SK-N-SH (cell line): Measurements from ENCODE around the gene SPAG9. TPM values are rescaled to one million over a fixed set of nuclear protein-coding genes. Genes with fewer than 3 reads are reported as not detected.

Experiments
- CTCF ChIA-PET: fragments of 300-600, 350-600 bp; formaldehyde crosslinking; extraction: SDS; loops from one replicate; lab custom pipeline; 2021; lab: Yijun Ruan, JAX
- POLR2A ChIA-PET: fragments of 350-600 bp; sonication (Branson Sonifier 250); formaldehyde crosslinking; extraction: SDS; loops from one replicate; lab custom pipeline; 2020; ENCODE audit warnings: antibody characterized with exemption, inconsistent platforms; lab: Yijun Ruan, JAX
- DNase-seq: peaks from one replicate; pipeline ENCODE4 v3.0.0; 2012
- H2AFZ ChIP-seq: fragments of 200-600 bp; sonication (generic); 2 replicates; pipeline ENCODE4 v1.8.1; 2016; ENCODE audit warnings: antibody characterized with exemption, mild to moderate bottlenecking, low read depth
- H3F3A ChIP-seq: fragments of 200-600 bp; sonication (generic); replicated peaks from 2 replicates; pipeline ENCODE3; 2016; ENCODE audit warnings: antibody characterized with exemption, mild to moderate bottlenecking; ENCODE audit not compliant: insufficient read depth
- H3K27ac ChIP-seq, 2 experiments: fragments of 200-500 bp in 1 of 2; fragments of 200-600 bp in 1 of 2; sonication (Bioruptor generic) in 1 of 2; sonication (generic), shearing (Covaris generic) in 1 of 2; 2 replicates each; pipeline versions ENCODE4 v1.5.1 to v1.6.1; 2014 to 2016; ENCODE audit warnings: low read depth in 2 of 2, inconsistent platforms in 1 of 2, low read length in 1 of 2, mild to moderate bottlenecking in 1 of 2, mixed read lengths in 1 of 2
- H3K27me3 ChIP-seq: fragments of 200-600 bp; sonication (generic), shearing (Covaris generic); 2 replicates; pipeline ENCODE4 v1.6.1; 2016; ENCODE audit warnings: mixed run types; ENCODE audit not compliant: insufficient read depth
- H3K36me3 ChIP-seq, 2 experiments: fragments of 200-500 bp in 1 of 2; fragments of 200-600 bp in 1 of 2; sonication (Bioruptor generic) in 1 of 2; sonication (generic) in 1 of 2; replicated peaks in 1 of 2; 2 replicates each; pipeline versions ENCODE3 to v1.5.1; 2014 to 2016; ENCODE audit warnings: low read length in 1 of 2, mild to moderate bottlenecking in 1 of 2; ENCODE audit not compliant: insufficient read depth in 2 of 2, control insufficient read depth in 1 of 2
- H3K4me1 ChIP-seq, 2 experiments: fragments of 200-500 bp in 1 of 2; fragments of 200-600 bp in 1 of 2; sonication (Bioruptor generic) in 1 of 2; sonication (generic), shearing (Covaris generic) in 1 of 2; 2 replicates each; pipeline versions ENCODE4 v1.5.1 to v1.6.1; 2014 to 2016; ENCODE audit warnings: low read depth in 1 of 2, low read length in 1 of 2, mixed run types in 1 of 2; ENCODE audit not compliant: insufficient read depth in 2 of 2, control insufficient read depth in 1 of 2
- H3K4me2 ChIP-seq: fragments of 200-600 bp; sonication (generic), shearing (Covaris generic); 2 replicates; pipeline ENCODE4 v1.6.1; 2017; ENCODE audit warnings: mixed run types
- H3K4me3 ChIP-seq, 2 experiments: fragments of 200-500 bp in 1 of 2; fragments of 200-600 bp in 1 of 2; sonication (Bioruptor generic) in 1 of 2; sonication (generic), shearing (Covaris generic) in 1 of 2; 2 replicates each; pipeline versions ENCODE4 v1.5.1 to v1.8.1; 2014 to 2016; ENCODE audit warnings: low read depth in 2 of 2, inconsistent platforms in 1 of 2, low read length in 1 of 2, mild to moderate bottlenecking in 1 of 2, mixed read lengths in 1 of 2, moderate library complexity in 1 of 2
- H3K79me2 ChIP-seq: fragments of 200-600 bp; sonication (generic); 2 replicates; pipeline ENCODE4 v1.8.1; 2017; ENCODE audit warnings: mild to moderate bottlenecking; ENCODE audit not compliant: insufficient read depth
- H3K9ac ChIP-seq: fragments of 200-600 bp; sonication (generic); 2 replicates; pipeline ENCODE4 v1.6.1; 2017; ENCODE audit warnings: mixed run types
- H3K9me2 ChIP-seq: fragments of 200-600 bp; sonication (generic); 2 replicates; pipeline ENCODE4 v1.6.1; 2017; ENCODE audit warnings: mixed run types
- H3K9me3 ChIP-seq: fragments of 200-600 bp; sonication (generic); 2 replicates; pipeline ENCODE4 v1.6.1; 2017; ENCODE audit warnings: mixed run types, mild to moderate bottlenecking, moderate library complexity
- H4K20me1 ChIP-seq: fragments of 200-600 bp; sonication (generic); 2 replicates; pipeline ENCODE4 v1.6.1; 2017; ENCODE audit warnings: mild to moderate bottlenecking, mixed run types; ENCODE audit not compliant: insufficient read depth
- CHD2 ChIP-seq: fragments of 150-350 bp; IDR thresholded peaks from 2 replicates; pipeline ENCODE4 v1.6.1; 2018; ENCODE audit warnings: low read length; ENCODE audit not compliant: partially characterized antibody
- FOSL2 ChIP-seq: IDR thresholded peaks from 2 replicates; pipeline ENCODE4 v1.4.0; 2012; ENCODE audit warnings: low read depth, mild to moderate bottlenecking, moderate library complexity, borderline replicate concordance
- FOXJ3 ChIP-seq: sonication (generic); formaldehyde crosslinking; IDR thresholded peaks from 2 replicates; pipeline ENCODE4 v1.5.1; 2020; ENCODE audit warnings: mild to moderate bottlenecking, missing genetic modification reagents
- FOXM1 ChIP-seq: IDR thresholded peaks from 2 replicates; pipeline ENCODE4 v1.4.0; 2012; ENCODE audit warnings: low read depth, mild to moderate bottlenecking
- GATA2 ChIP-seq: sonication (generic); formaldehyde crosslinking; IDR thresholded peaks from 2 replicates; pipeline ENCODE4 v1.5.0; 2020; ENCODE audit warnings: mild to moderate bottlenecking, missing genetic modification reagents
- NRF1 ChIP-seq: IDR thresholded peaks from 2 replicates; pipeline ENCODE4 v1.6.1; 2012; ENCODE audit warnings: low read depth, mild to moderate bottlenecking, low read length
- POLR2AphosphoS5 ChIP-seq: IDR thresholded peaks from 2 replicates; pipeline ENCODE4 v1.6.1; 2012; ENCODE audit warnings: low read depth, low read length
- RCOR1 ChIP-seq: fragments of 150-350 bp; IDR thresholded peaks from 2 replicates; pipeline ENCODE4 v1.6.1; 2017; ENCODE audit warnings: antibody characterized with exemption, low read length
- RFX5 ChIP-seq: IDR thresholded peaks from 2 replicates; pipeline ENCODE4 v1.6.1; 2012; ENCODE audit warnings: mild to moderate bottlenecking, improper control_type of control experiment, low read length
- SMC3 ChIP-seq: IDR thresholded peaks from 2 replicates; pipeline ENCODE4 v1.6.1; 2012; ENCODE audit warnings: low read depth, low read length, improper control_type of control experiment
- TAF1 ChIP-seq: IDR thresholded peaks from 2 replicates; pipeline ENCODE4 v1.6.1; 2012; ENCODE audit warnings: low read depth, mild to moderate bottlenecking, low read length, moderate library complexity, borderline replicate concordance
- WGBS: methylation state at CpG from one replicate; pipeline ENCODE4 v1.1.6; 2017; ENCODE audit warnings: low lambda C conversion rate; 5-methylcytosine and 5-hydroxymethylcytosine counted together
- polyA plus RNA-seq, 3 experiments: library from polyadenylated mRNA; depleted of rRNA; stranded (reverse); fragments of >200 nt; gene quantifications; 2 replicates each; pipeline ENCODE4 v1.2.3, GENCODE V29; 2012
- TF ChIP-seq, protein P1 (sequence below): IDR thresholded peaks from 2 replicates; pipeline ENCODE4 v1.4.0; 2012; ENCODE audit warnings: low read depth, borderline replicate concordance
- TF ChIP-seq, protein P2 (sequence below): IDR thresholded peaks from 2 replicates; pipeline ENCODE4 v1.4.0; 2012; ENCODE audit warnings: low read depth, borderline replicate concordance
- TF ChIP-seq, protein P3 (sequence below): fragments of 150-350 bp; IDR thresholded peaks from 2 replicates; pipeline ENCODE4 v1.6.1; 2017; ENCODE audit warnings: antibody characterized with exemption, low read length, low read depth, borderline replicate concordance
- TF ChIP-seq, protein P4 (sequence below): IDR thresholded peaks from 2 replicates; pipeline ENCODE4 v1.6.1; 2012; ENCODE audit warnings: mild to moderate bottlenecking, low read depth, low read length, moderate library complexity

The SPAG9 gene
- polyA plus RNA-seq, 1 of the 3 experiments (the other 2 are of a cell fraction): 32.1 TPM

DNA sequence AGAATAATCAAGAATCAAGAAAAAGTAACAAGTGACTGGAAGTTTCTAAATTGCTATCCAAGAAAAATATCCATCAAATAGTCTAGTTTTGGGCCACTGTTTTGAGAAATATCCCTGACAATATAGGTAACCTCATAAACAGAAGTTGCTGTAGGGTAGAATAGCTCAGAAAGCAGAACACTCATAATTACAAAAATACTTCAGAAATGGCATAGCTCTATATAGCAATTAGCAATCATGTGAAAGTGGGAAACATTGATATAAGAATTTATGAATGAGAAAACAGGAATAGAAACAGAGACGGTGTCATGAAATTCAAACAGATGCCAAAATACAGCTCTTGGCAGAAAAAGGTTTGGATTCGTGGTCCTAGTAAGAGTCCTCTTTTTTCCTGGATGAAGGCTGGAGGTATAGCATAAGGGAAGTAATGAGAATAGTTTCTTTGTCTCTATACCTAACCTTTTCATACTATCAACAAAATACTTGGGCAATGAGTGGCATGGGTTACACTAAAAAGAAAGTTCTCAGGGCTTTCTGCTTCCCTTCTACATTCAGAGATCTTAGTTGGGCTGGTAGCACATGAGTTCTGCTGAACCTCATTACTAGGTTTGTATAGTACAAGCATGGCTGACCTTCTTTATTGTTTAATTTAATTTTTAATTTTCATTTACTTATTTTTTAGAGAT, 33.5 kb downstream of the SPAG9 start:
- Histone ChIP-seq H3K4me3 (no peak overlapping the region), H2AFZ (no peak overlapping the region), H3F3A (peaks cover 46% of the 10 kb centered on the region), H3K4me2 (no peak overlapping the region), H4K20me1 (0 out of 2 replicates have a peak, but pooled peaks cover 11% of the 10 kb centered on the region), H3K36me3 (no peaks in the 10 kb centered on the region), H3K9me3 (no peaks in the 10 kb centered on the region), H3K27ac (peak overlapping the region in 1 of 2 experiments; percentile 93; a peak in 2 of 4 replicates), H3K9ac (no peak overlapping the region), H3K79me2 (peaks cover 89% of the 10 kb centered on the region), H3K4me1 (peaks cover 0 to 20% of the 10 kb centered on the region in 2 experiments; a peak in 2 of 4 replicates), H3K9me2 (no peaks in the 10 kb centered on the region), H3K27me3 (no peaks in the 10 kb centered on the region)
- ChIA-PET POLR2A (no interaction called here), CTCF (interaction anchor here (0.7 to 1.3 kb wide), 5 partner anchors 23 to 66 kb away, joined by 3 to 5 read pairs (median 3); partner anchors contain the start of gene NME1)
- WGBS: 95% methylated on average over 2 of the region's 2 CpGs
- TF ChIP-seq, protein P1, sequence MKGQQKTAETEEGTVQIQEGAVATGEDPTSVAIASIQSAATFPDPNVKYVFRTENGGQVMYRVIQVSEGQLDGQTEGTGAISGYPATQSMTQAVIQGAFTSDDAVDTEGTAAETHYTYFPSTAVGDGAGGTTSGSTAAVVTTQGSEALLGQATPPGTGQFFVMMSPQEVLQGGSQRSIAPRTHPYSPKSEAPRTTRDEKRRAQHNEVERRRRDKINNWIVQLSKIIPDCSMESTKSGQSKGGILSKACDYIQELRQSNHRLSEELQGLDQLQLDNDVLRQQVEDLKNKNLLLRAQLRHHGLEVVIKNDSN: no peak
- TF ChIP-seq FOXJ3: no peak
- TF ChIP-seq TAF1: no peak
- DNase-seq: no peak

DNA sequence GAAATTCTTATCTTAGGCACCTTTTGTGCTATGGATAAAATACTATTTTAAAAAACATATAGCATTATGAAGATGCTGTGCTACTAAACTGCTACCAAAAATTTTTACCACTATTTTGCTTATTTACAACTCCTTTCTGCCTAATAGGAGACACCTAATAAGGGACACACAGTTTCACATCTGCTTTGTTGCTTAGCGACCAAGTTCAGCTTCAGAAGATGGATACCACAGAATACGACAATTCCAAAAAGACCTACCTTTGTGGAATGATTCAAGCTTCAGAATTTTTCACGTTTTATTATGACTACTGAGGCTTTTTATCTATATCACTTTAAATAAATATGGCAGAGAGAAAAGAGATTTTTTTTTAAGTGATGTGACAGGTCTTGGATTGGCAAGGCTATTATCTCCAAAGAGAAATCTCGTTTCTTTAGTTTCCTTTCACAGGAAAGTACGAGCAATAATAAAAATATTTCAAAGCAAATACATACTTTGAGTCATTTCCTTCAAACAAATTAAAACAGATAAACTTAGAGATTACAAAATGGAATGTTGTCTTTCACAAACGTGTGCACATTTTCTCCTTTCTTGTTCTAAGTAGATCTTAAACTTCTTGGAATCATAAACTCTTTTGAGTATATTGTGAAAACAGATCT, 35.4 kb downstream of the SPAG9 start:
- Histone ChIP-seq H3K9ac (peak overlapping the region; percentile 58; the same call in 1 of the 2 replicates), H3K36me3 (peaks cover 0 to 2% of the 10 kb centered on the region in 2 experiments), H2AFZ (no peak overlapping the region), H3K9me3 (no peaks in the 10 kb centered on the region), H3K79me2 (peaks cover 89% of the 10 kb centered on the region), H4K20me1 (peaks cover 6% of the 10 kb centered on the region; the same call in 1 of the 2 replicates), H3K4me3 (peak overlapping the region; percentile 17 to 36; a peak in 2 of 4 replicates), H3K27me3 (no peaks in the 10 kb centered on the region), H3F3A (peaks cover 53% of the 10 kb centered on the region), H3K9me2 (no peaks in the 10 kb centered on the region), H3K4me1 (peaks cover 0 to 11% of the 10 kb centered on the region in 2 experiments; a peak in 1 of 4 replicates), H3K4me2 (peak overlapping the region; percentile 63), H3K27ac (peak overlapping the region in 1 of 2 experiments; percentile 93; a peak in 2 of 4 replicates)
- POLR2A ChIA-PET: interaction anchor here (0.6 kb wide), 1 partner anchor 184 kb away, joined by 3 read pairs; no protein-coding TSS in a partner anchor
- CTCF ChIA-PET: interaction anchor here (1.2 kb wide), 1 partner anchor 28 kb away, joined by 5 read pairs; no protein-coding TSS in a partner anchor
- WGBS: 22% methylated on average over 6 of the region's 6 CpGs
- DNase-seq: no peak
- TF ChIP-seq GATA2 (CRISPR knock-in tag) (no peak), RFX5 (no peak), SMC3 (no peak), RCOR1 (no peak), FOXM1 (no peak; the same call in 1 of the 2 replicates), FOSL2 (peak; percentile 52), CHD2 (no peak), FOXJ3 (no peak), POLR2AphosphoS5 (peak; percentile 15; the same call in 1 of the 2 replicates), NRF1 (no peak)
- TF ChIP-seq, protein P2, sequence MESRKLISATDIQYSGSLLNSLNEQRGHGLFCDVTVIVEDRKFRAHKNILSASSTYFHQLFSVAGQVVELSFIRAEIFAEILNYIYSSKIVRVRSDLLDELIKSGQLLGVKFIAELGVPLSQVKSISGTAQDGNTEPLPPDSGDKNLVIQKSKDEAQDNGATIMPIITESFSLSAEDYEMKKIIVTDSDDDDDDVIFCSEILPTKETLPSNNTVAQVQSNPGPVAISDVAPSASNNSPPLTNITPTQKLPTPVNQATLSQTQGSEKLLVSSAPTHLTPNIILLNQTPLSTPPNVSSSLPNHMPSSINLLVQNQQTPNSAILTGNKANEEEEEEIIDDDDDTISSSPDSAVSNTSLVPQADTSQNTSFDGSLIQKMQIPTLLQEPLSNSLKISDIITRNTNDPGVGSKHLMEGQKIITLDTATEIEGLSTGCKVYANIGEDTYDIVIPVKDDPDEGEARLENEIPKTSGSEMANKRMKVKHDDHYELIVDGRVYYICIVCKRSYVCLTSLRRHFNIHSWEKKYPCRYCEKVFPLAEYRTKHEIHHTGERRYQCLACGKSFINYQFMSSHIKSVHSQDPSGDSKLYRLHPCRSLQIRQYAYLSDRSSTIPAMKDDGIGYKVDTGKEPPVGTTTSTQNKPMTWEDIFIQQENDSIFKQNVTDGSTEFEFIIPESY: no peak
- TF ChIP-seq, protein P3, sequence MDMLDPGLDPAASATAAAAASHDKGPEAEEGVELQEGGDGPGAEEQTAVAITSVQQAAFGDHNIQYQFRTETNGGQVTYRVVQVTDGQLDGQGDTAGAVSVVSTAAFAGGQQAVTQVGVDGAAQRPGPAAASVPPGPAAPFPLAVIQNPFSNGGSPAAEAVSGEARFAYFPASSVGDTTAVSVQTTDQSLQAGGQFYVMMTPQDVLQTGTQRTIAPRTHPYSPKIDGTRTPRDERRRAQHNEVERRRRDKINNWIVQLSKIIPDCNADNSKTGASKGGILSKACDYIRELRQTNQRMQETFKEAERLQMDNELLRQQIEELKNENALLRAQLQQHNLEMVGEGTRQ: no peak
- TF ChIP-seq, protein P1: no peak
- TF ChIP-seq, protein P4, sequence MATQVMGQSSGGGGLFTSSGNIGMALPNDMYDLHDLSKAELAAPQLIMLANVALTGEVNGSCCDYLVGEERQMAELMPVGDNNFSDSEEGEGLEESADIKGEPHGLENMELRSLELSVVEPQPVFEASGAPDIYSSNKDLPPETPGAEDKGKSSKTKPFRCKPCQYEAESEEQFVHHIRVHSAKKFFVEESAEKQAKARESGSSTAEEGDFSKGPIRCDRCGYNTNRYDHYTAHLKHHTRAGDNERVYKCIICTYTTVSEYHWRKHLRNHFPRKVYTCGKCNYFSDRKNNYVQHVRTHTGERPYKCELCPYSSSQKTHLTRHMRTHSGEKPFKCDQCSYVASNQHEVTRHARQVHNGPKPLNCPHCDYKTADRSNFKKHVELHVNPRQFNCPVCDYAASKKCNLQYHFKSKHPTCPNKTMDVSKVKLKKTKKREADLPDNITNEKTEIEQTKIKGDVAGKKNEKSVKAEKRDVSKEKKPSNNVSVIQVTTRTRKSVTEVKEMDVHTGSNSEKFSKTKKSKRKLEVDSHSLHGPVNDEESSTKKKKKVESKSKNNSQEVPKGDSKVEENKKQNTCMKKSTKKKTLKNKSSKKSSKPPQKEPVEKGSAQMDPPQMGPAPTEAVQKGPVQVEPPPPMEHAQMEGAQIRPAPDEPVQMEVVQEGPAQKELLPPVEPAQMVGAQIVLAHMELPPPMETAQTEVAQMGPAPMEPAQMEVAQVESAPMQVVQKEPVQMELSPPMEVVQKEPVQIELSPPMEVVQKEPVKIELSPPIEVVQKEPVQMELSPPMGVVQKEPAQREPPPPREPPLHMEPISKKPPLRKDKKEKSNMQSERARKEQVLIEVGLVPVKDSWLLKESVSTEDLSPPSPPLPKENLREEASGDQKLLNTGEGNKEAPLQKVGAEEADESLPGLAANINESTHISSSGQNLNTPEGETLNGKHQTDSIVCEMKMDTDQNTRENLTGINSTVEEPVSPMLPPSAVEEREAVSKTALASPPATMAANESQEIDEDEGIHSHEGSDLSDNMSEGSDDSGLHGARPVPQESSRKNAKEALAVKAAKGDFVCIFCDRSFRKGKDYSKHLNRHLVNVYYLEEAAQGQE: no peak
